Measurements from ENCODE around the gene IPMK. TPM values are rescaled to one million over a fixed set of nuclear protein-coding genes. Genes with fewer than 3 reads are reported as not detected.

The IPMK gene
- total RNA-seq, 1 donor from 2014 or later, result 6.8 TPM

GRCh38 chr10:58293989-58294388 lies 26.3 kb upstream of the IPMK start:
- H3K9me3 Mint-ChIP-seq (ENCODE audit: unreplicated experiment), result no peaks in the 10 kb centered on the region
- DNase-seq (ENCODE audit: low read depth) (no peak), FAIRE-seq (no peak)
- Histone ChIP-seq H3K4me2 (ENCODE audit: low read length) (no peak overlapping the region), H3K27ac (ENCODE audit: low read depth, low read length) (no peak overlapping the region), H3K27me3 (ENCODE audit: insufficient read depth, low read length) (no peaks in the 10 kb centered on the region), H2AFZ (ENCODE audit: low read depth, low read length) (no peak overlapping the region), H4K20me1 (ENCODE audit: insufficient read depth, low read length) (no peaks in the 10 kb centered on the region), H3K9ac (ENCODE audit: low read length) (no peak overlapping the region), H3K4me3 (ENCODE audit: insufficient read depth, low read depth, low read length) (no peak overlapping the region), H3K79me2 (ENCODE audit: insufficient read depth, low read length) (no peaks in the 10 kb centered on the region), H3K9me3 (ENCODE audit: insufficient read depth, low read depth, low read length) (no peaks in the 10 kb centered on the region), H3K36me3 (ENCODE audit: insufficient read depth, low read length) (no peaks in the 10 kb centered on the region), H3K4me1 (ENCODE audit: insufficient read depth, low read length) (no peaks in the 10 kb centered on the region)
- no peaks in the 10 kb centered on the region for H3K36me3 Mint-ChIP-seq (ENCODE audit: low read depth, unreplicated experiment)
- H3K27ac Mint-ChIP-seq (ENCODE audit: unreplicated experiment), result no peak overlapping the region
- no peaks in the 10 kb centered on the region for H3K27me3 Mint-ChIP-seq (ENCODE audit: low read depth, unreplicated experiment)
- peaks cover 1% of the 10 kb centered on the region for H3K4me1 Mint-ChIP-seq (ENCODE audit: low read depth, unreplicated experiment)
- no peak for TF ChIP-seq CTCF (IDR thresholded peaks at IDR 0.05; ENCODE audit: insufficient read depth, low read depth, low read length)
- TF ChIP-seq EZH2 (IDR thresholded peaks at IDR 0.05; ENCODE audit: insufficient read depth, low read length), result no peak
- H3K4me3 Mint-ChIP-seq (ENCODE audit: unreplicated experiment), result no peak overlapping the region

GRCh38 chr10:58291538-58292174 lies 24.0 kb upstream of the IPMK start:
- Mint-ChIP-seq H3K4me3 (ENCODE audit: unreplicated experiment) (no peak overlapping the region), H3K27me3 (ENCODE audit: low read depth, unreplicated experiment) (no peaks in the 10 kb centered on the region), H3K4me1 (ENCODE audit: low read depth, unreplicated experiment) (peaks cover 1% of the 10 kb centered on the region), H3K27ac (ENCODE audit: unreplicated experiment) (no peak overlapping the region), H3K36me3 (ENCODE audit: low read depth, unreplicated experiment) (no peaks in the 10 kb centered on the region), H3K9me3 (ENCODE audit: unreplicated experiment) (no peaks in the 10 kb centered on the region)
- Histone ChIP-seq H3K36me3 (ENCODE audit: insufficient read depth, low read length) (no peaks in the 10 kb centered on the region), H3K27ac (ENCODE audit: low read depth, low read length) (no peak overlapping the region), H3K4me3 (ENCODE audit: insufficient read depth, low read depth, low read length) (no peak overlapping the region), H2AFZ (ENCODE audit: low read depth, low read length) (no peak overlapping the region), H3K4me1 (ENCODE audit: insufficient read depth, low read length) (no peaks in the 10 kb centered on the region), H4K20me1 (ENCODE audit: insufficient read depth, low read length) (no peaks in the 10 kb centered on the region), H3K79me2 (ENCODE audit: insufficient read depth, low read length) (no peaks in the 10 kb centered on the region), H3K27me3 (ENCODE audit: insufficient read depth, low read length) (no peaks in the 10 kb centered on the region), H3K9me3 (ENCODE audit: insufficient read depth, low read depth, low read length) (no peaks in the 10 kb centered on the region), H3K9ac (ENCODE audit: low read length) (no peak overlapping the region), H3K4me2 (ENCODE audit: low read length) (no peak overlapping the region)
- TF ChIP-seq CTCF (IDR thresholded peaks at IDR 0.05; ENCODE audit: insufficient read depth, low read depth, low read length) (peak; percentile 69), EZH2 (IDR thresholded peaks at IDR 0.05; ENCODE audit: insufficient read depth, low read length) (no peak)
- peak; percentile 30 for DNase-seq (ENCODE audit: low read depth)
- FAIRE-seq, result no peak

- no peak overlapping the region for H3K4me3 Mint-ChIP-seq (ENCODE audit: unreplicated experiment)
- H3K4me1 Mint-ChIP-seq (ENCODE audit: low read depth, unreplicated experiment), result peaks cover 23% of the 10 kb centered on the region
- Histone ChIP-seq H3K9me3 (ENCODE audit: insufficient read depth, low read depth, low read length) (no peaks in the 10 kb centered on the region), H3K4me1 (ENCODE audit: insufficient read depth, low read length) (no peaks in the 10 kb centered on the region), H3K79me2 (ENCODE audit: insufficient read depth, low read length) (no peaks in the 10 kb centered on the region), H3K27ac (ENCODE audit: low read depth, low read length) (no peak overlapping the region), H3K27me3 (ENCODE audit: insufficient read depth, low read length) (no peaks in the 10 kb centered on the region), H2AFZ (ENCODE audit: low read depth, low read length) (no peak overlapping the region), H3K36me3 (ENCODE audit: insufficient read depth, low read length) (no peaks in the 10 kb centered on the region), H4K20me1 (ENCODE audit: insufficient read depth, low read length) (no peaks in the 10 kb centered on the region), H3K9ac (ENCODE audit: low read length) (no peak overlapping the region), H3K4me2 (ENCODE audit: low read length) (no peak overlapping the region), H3K4me3 (ENCODE audit: insufficient read depth, low read depth, low read length) (no peak overlapping the region)
- H3K27ac Mint-ChIP-seq (ENCODE audit: unreplicated experiment), result no peak overlapping the region
- FAIRE-seq, result no peak
- H3K36me3 Mint-ChIP-seq (ENCODE audit: low read depth, unreplicated experiment), result no peaks in the 10 kb centered on the region
- no peaks in the 10 kb centered on the region for H3K27me3 Mint-ChIP-seq (ENCODE audit: low read depth, unreplicated experiment)
- TF ChIP-seq CTCF (IDR thresholded peaks at IDR 0.05; ENCODE audit: insufficient read depth, low read depth, low read length) (no peak), EZH2 (IDR thresholded peaks at IDR 0.05; ENCODE audit: insufficient read depth, low read length) (no peak)
- no peak for DNase-seq (ENCODE audit: low read depth)
- no peaks in the 10 kb centered on the region for H3K9me3 Mint-ChIP-seq (ENCODE audit: unreplicated experiment)
Observed at GRCh38 chr10:58282615-58283014, 14.9 kb upstream of the IPMK start.
